GM04503 (cell line): ENCODE measurements around the gene CCDC106.

ENCODE experiments used
- DNase-seq: peaks from one replicate; pipeline ENCODE4 v3.0.0-alpha.2; 2012; ENCODE audit warnings: low read depth

The CCDC106 gene

DNA sequence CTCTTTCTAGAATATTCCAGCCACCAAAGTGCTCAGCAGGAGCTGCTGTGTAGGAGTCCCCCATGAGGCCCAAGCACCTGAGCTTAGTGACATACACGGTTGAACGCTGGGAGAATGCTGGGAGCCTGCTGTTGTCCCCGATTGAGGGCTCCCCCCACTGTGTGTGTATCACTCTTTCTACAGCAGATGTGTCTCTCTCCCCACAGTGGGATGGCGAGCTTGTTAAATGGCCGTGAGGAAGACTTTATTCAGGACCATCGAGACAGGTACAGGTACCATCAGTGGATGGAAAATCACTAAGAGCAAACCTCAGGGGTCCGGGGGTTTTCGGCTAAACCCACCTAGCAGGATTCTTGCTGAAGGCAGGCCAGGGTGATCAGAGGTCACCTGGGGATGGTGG is 49.7 kb downstream of the CCDC106 start:
- DNase-seq, result no peak

DNA sequence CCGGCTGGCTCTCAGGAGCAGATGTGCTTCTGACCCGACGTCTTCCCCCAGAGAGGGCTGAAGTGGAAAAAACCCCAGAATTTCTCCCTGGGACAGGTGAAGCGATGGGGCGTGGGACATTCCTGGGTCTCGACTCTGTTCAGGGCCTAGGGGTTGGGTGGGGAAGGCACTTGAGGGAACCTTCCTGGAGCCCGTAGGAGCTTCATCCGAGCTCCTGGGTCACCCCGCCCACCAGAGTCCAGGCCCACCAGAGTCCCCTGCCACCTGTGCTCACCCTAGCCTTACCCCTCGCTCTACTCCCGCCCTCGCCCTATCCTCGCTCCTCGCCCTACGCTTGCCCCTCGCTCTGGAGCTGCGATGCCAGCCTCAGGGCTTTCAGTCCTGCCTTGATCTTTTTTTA is 50.2 kb downstream of the CCDC106 start:
- DNase-seq, result no peak

DNA sequence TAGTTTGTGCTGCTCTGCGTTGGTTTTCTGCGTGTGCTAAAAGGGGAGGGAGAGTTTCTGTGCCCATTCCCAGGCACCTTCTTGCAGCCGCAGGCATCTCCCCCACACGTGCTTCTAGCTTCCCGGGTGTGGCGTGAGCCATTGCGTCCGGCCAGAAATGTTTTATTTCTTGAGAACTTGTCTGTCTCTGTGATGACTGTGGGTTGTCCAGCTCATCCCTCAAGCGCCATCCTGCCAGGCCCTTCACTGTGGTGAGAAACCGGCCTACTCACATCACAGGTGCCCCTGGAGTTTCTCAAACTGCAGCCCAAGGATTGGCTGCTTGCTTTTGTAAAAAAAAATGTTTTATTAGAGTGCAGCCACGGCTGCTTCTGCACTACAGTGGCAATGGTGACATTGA is 51.2 kb downstream of the CCDC106 start:
- no peak for DNase-seq

DNA sequence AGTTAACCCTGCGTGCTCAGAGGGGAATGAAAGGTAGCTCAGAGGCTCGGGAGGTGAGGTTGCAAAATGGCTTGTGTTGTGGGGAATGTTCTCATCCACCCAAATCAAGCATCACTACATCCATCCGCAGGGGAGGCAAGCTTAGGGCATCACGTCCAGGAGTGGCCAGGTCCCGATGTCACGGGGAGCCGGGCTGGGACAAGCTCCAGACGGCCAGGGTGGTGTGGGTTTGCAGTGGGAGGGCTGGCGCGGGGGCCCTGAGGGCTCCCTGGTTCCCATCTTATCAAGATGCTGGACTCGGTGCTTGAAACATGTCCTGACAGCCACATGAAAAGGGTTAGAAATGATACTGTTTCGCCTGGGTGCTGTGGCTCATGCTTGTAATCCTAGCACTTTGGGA is 52.8 kb downstream of the CCDC106 start:
- no peak for DNase-seq

DNA sequence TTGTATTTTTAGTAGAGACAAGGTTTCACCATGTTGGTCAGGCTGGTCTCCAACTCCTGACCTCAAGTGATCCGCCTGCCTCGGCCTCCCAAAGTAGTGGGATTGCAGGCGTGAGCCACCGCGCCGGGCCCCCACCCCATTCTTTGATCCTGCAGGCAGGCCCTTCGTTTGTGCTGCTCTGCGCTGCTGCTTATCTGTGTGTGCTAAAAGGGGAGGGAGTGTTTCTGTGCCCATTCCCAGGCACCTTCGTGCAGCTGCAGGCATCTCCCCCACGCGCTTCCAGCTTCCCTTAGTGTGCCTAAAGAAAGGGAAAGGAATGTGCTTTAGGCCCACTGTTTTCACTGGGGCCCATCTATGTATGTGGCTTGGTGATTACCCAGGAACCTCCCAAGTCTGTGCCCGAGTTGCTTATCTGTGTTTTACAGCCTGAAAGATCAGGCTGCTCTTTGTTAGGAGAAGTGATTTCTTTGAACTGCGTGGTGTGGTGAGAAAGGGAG is 54.2 kb downstream of the CCDC106 start:
- DNase-seq, result no peak
